Activated CD4-positive, alpha-beta T cell treated with anti-CD3 and anti-CD28 coated beads, Interleukin-2, amount 50 U/mL, for 4 hours (primary cell): ENCODE data around the gene PDE10A.
"Not testable (repeated sequence)": the region's sequence is repeated elsewhere in the genome, so short reads cannot be mapped to it uniquely, and the experiment has no call there.

Experiments used
- DNase-seq, 2 experiments: peaks; one replicate each; pipeline ENCODE4 v3.0.0-alpha.2; 2020

PDE10A gene

GRCh38 chr6:165580136-165580535 is 82.9 kb downstream of the PDE10A start:
- DNase-seq: no peak

GRCh38 chr6:165579151-165579550 is 83.9 kb downstream of the PDE10A start:
- no peak for DNase-seq

- DNase-seq: no peak
These were observed 85.5 kb downstream of the PDE10A start for GRCh38 chr6:165577556-165577955.

- DNase-seq: no peak
These were observed 87.9 kb downstream of the PDE10A start for GRCh38 chr6:165575158-165575549.

- no peak for DNase-seq
These were observed 88.6 kb downstream of the PDE10A start for GRCh38 chr6:165574220-165575157.

- DNase-seq: no peak
These were observed 89.4 kb downstream of the PDE10A start for GRCh38 chr6:165573671-165574070.

- no peak for DNase-seq
These were observed 91.3 kb downstream of the PDE10A start for GRCh38 chr6:165571721-165572132.

GRCh38 chr6:165571068-165571682 is 91.9 kb downstream of the PDE10A start:
- DNase-seq: no peak

GRCh38 chr6:165568326-165568725 is 94.7 kb downstream of the PDE10A start:
- no peak for DNase-seq

GRCh38 chr6:165566088-165566828 is 96.8 kb downstream of the PDE10A start:
- DNase-seq: no peak

- DNase-seq: no peak
These were observed 100.5 kb downstream of the PDE10A start for GRCh38 chr6:165562421-165563090.

GRCh38 chr6:165559632-165560031 is 103.4 kb downstream of the PDE10A start:
- DNase-seq: no peak

- not testable (repeated sequence) for DNase-seq
These were observed 104.9 kb downstream of the PDE10A start for GRCh38 chr6:165558097-165558496.

GRCh38 chr6:165557674-165558073 is 105.4 kb downstream of the PDE10A start:
- no peak for DNase-seq

- no peak for DNase-seq
These were observed 106.8 kb downstream of the PDE10A start for GRCh38 chr6:165556116-165556843.

GRCh38 chr6:165554644-165555043 is 108.4 kb downstream of the PDE10A start:
- DNase-seq: not testable (repeated sequence)

GRCh38 chr6:165552248-165552736 is 110.7 kb downstream of the PDE10A start:
- DNase-seq: no peak

- no peak for DNase-seq
These were observed 111.2 kb downstream of the PDE10A start for GRCh38 chr6:165551828-165552227.

GRCh38 chr6:165548450-165548849 is 114.6 kb downstream of the PDE10A start:
- no peak for DNase-seq

GRCh38 chr6:165545806-165546205 is 117.2 kb downstream of the PDE10A start:
- no peak for DNase-seq

GRCh38 chr6:165543781-165544180 is 119.3 kb downstream of the PDE10A start:
- DNase-seq: no peak

GRCh38 chr6:165536911-165537310 is 126.1 kb downstream of the PDE10A start:
- DNase-seq: no peak
